ENCODE measurements around the gene SLC7A11. TPM values are rescaled to one million over a fixed set of nuclear protein-coding genes. Genes with fewer than 3 reads are reported as not detected.
"Not testable (repeated sequence)": the region's sequence is repeated elsewhere in the genome, so short reads cannot be mapped to it uniquely, and the experiment has no call there.

The SLC7A11 gene
- total and polyA plus RNA-seq, 4 donors = 22.9 to 385 (median 121) TPM

- Histone ChIP-seq H3K36me3 (ENCODE audit: control insufficient read depth, insufficient read depth, low read length) (no peaks in the 10 kb centered on the region), H3K4me1 (ENCODE audit: control insufficient read depth, insufficient read depth, low read length) (no peaks in the 10 kb centered on the region), H3K9me3 (ENCODE audit: control insufficient read depth, insufficient read depth, low read length) (no peaks in the 10 kb centered on the region), H3K27ac (ENCODE audit: low read depth, low read length) (peak overlapping the region; percentile 80), H3K4me3 (ENCODE audit: low read depth, low read length) (peak overlapping the region; percentile 17), H3K27me3 (ENCODE audit: control insufficient read depth, insufficient read depth, low read length) (no peaks in the 10 kb centered on the region)
- peak in 2 of 6 donors; percentile 51 to 74 for DNase-seq (ENCODE audit: low read depth in 4 of 6, low spot score in 6 of 6)
- 24% methylated on average over 2 of the region's 4 CpGs for WGBS (ENCODE audit: insufficient coverage)
Observed at GRCh38 chr4:138222046-138222445, 20.1 kb downstream of the SLC7A11 start.

- Histone ChIP-seq H3K27me3 (ENCODE audit: control insufficient read depth, insufficient read depth, low read length) (no peaks in the 10 kb centered on the region), H3K4me1 (ENCODE audit: control insufficient read depth, insufficient read depth, low read length) (no peaks in the 10 kb centered on the region), H3K9me3 (ENCODE audit: control insufficient read depth, insufficient read depth, low read length) (no peaks in the 10 kb centered on the region), H3K27ac (ENCODE audit: low read depth, low read length) (no peak overlapping the region), H3K36me3 (ENCODE audit: control insufficient read depth, insufficient read depth, low read length) (no peaks in the 10 kb centered on the region), H3K4me3 (ENCODE audit: low read depth, low read length) (no peak overlapping the region)
- no peak for DNase-seq (ENCODE audit: low read depth in 4 of 6, low spot score in 6 of 6)
- no CpG with 5 or more reads among the region's 5 CpGs for WGBS (ENCODE audit: insufficient coverage)
Observed at GRCh38 chr4:138218976-138219375, 23.2 kb downstream of the SLC7A11 start.

- H3K27me3 ChIP-seq (ENCODE audit: control insufficient read depth, insufficient read depth, low read length) = no peaks in the 10 kb centered on the region
- no peaks in the 10 kb centered on the region for H3K36me3 ChIP-seq (ENCODE audit: control insufficient read depth, insufficient read depth, low read length)
- H3K4me1 ChIP-seq (ENCODE audit: control insufficient read depth, insufficient read depth, low read length) = no peaks in the 10 kb centered on the region
- H3K4me3 ChIP-seq (ENCODE audit: low read depth, low read length) = no peak overlapping the region
- DNase-seq (ENCODE audit: low read depth in 4 of 6, low spot score in 6 of 6) = peak in 4 of 6 donors; percentile 31 to 83 (median 44)
- no peaks in the 10 kb centered on the region for H3K9me3 ChIP-seq (ENCODE audit: control insufficient read depth, insufficient read depth, low read length)
- H3K27ac ChIP-seq (ENCODE audit: low read depth, low read length) = peak overlapping the region; percentile 49
- WGBS (ENCODE audit: insufficient coverage) = 23% methylated on average over 4 of the region's 5 CpGs
Observed at GRCh38 chr4:138217567-138217966, 24.6 kb downstream of the SLC7A11 start.

- no peaks in the 10 kb centered on the region for H3K4me1 ChIP-seq (ENCODE audit: control insufficient read depth, insufficient read depth, low read length)
- DNase-seq (ENCODE audit: low read depth in 4 of 6, low spot score in 6 of 6) = no peak
- H3K36me3 ChIP-seq (ENCODE audit: control insufficient read depth, insufficient read depth, low read length) = no peaks in the 10 kb centered on the region
- no CpG with 5 or more reads among the region's 4 CpGs for WGBS (ENCODE audit: insufficient coverage)
- peak overlapping the region; percentile 44 for H3K27ac ChIP-seq (ENCODE audit: low read depth, low read length)
- H3K9me3 ChIP-seq (ENCODE audit: control insufficient read depth, insufficient read depth, low read length) = no peaks in the 10 kb centered on the region
- no peaks in the 10 kb centered on the region for H3K27me3 ChIP-seq (ENCODE audit: control insufficient read depth, insufficient read depth, low read length)
- no peak overlapping the region for H3K4me3 ChIP-seq (ENCODE audit: low read depth, low read length)
Observed at GRCh38 chr4:138216272-138216867, 25.8 kb downstream of the SLC7A11 start.

GRCh38 chr4:138210576-138210975, 31.6 kb downstream of the SLC7A11 start:
- not testable (repeated sequence) for H3K4me3 ChIP-seq (ENCODE audit: low read depth, low read length); H3K9me3 ChIP-seq (ENCODE audit: control insufficient read depth, insufficient read depth, low read length); H3K4me1 ChIP-seq (ENCODE audit: control insufficient read depth, insufficient read depth, low read length); DNase-seq (ENCODE audit: low read depth in 4 of 6, low spot score in 6 of 6); H3K36me3 ChIP-seq (ENCODE audit: control insufficient read depth, insufficient read depth, low read length); H3K27me3 ChIP-seq (ENCODE audit: control insufficient read depth, insufficient read depth, low read length); H3K27ac ChIP-seq (ENCODE audit: low read depth, low read length)
- no CpG with 5 or more reads among the region's 2 CpGs for WGBS (ENCODE audit: insufficient coverage)

- H3K9me3 ChIP-seq (ENCODE audit: control insufficient read depth, insufficient read depth, low read length) = no peaks in the 10 kb centered on the region
- H3K27me3 ChIP-seq (ENCODE audit: control insufficient read depth, insufficient read depth, low read length) = no peaks in the 10 kb centered on the region
- H3K4me3 ChIP-seq (ENCODE audit: low read depth, low read length) = no peak overlapping the region
- H3K36me3 ChIP-seq (ENCODE audit: control insufficient read depth, insufficient read depth, low read length) = no peaks in the 10 kb centered on the region
- no CpG with 5 or more reads among the region's 1 CpG for WGBS (ENCODE audit: insufficient coverage)
- DNase-seq (ENCODE audit: low read depth in 4 of 6, low spot score in 6 of 6) = no peak
- H3K4me1 ChIP-seq (ENCODE audit: control insufficient read depth, insufficient read depth, low read length) = no peaks in the 10 kb centered on the region
- no peak overlapping the region for H3K27ac ChIP-seq (ENCODE audit: low read depth, low read length)
Observed at GRCh38 chr4:138209094-138209493, 33.1 kb downstream of the SLC7A11 start.

GRCh38 chr4:138205531-138206233, 36.5 kb downstream of the SLC7A11 start:
- Histone ChIP-seq H3K27ac (ENCODE audit: low read depth, low read length) (no peak overlapping the region), H3K36me3 (ENCODE audit: control insufficient read depth, insufficient read depth, low read length) (no peaks in the 10 kb centered on the region), H3K4me3 (ENCODE audit: low read depth, low read length) (no peak overlapping the region), H3K9me3 (ENCODE audit: control insufficient read depth, insufficient read depth, low read length) (no peaks in the 10 kb centered on the region), H3K4me1 (ENCODE audit: control insufficient read depth, insufficient read depth, low read length) (no peaks in the 10 kb centered on the region), H3K27me3 (ENCODE audit: control insufficient read depth, insufficient read depth, low read length) (no peaks in the 10 kb centered on the region)
- whole genome bisulfite sequencing (ENCODE audit: insufficient coverage) = no CpG with 5 or more reads among the region's 1 CpG
- no peak for DNase-seq (ENCODE audit: low read depth in 4 of 6, low spot score in 6 of 6)

GRCh38 chr4:138204507-138204906, 37.6 kb downstream of the SLC7A11 start:
- DNase-seq (ENCODE audit: low read depth in 4 of 6, low spot score in 6 of 6) = no peak

GRCh38 chr4:138202686-138203085, 39.5 kb downstream of the SLC7A11 start:
- Histone ChIP-seq H3K27ac (ENCODE audit: low read depth, low read length) (no peak overlapping the region), H3K4me1 (ENCODE audit: control insufficient read depth, insufficient read depth, low read length) (no peaks in the 10 kb centered on the region), H3K9me3 (ENCODE audit: control insufficient read depth, insufficient read depth, low read length) (no peaks in the 10 kb centered on the region), H3K27me3 (ENCODE audit: control insufficient read depth, insufficient read depth, low read length) (no peaks in the 10 kb centered on the region), H3K4me3 (ENCODE audit: low read depth, low read length) (no peak overlapping the region), H3K36me3 (ENCODE audit: control insufficient read depth, insufficient read depth, low read length) (no peaks in the 10 kb centered on the region)
- no CpG with 5 or more reads among the region's 2 CpGs for WGBS (ENCODE audit: insufficient coverage)
- no peak for DNase-seq (ENCODE audit: low read depth in 4 of 6, low spot score in 6 of 6)

More at GRCh38 chr4:138204507-138204906, 37.6 kb downstream of the SLC7A11 start:
- no peak overlapping the region for H3K4me3 ChIP-seq (ENCODE audit: low read depth, low read length)
- no peaks in the 10 kb centered on the region for H3K9me3 ChIP-seq (ENCODE audit: control insufficient read depth, insufficient read depth, low read length)
- H3K27ac ChIP-seq (ENCODE audit: low read depth, low read length) = no peak overlapping the region
- H3K36me3 ChIP-seq (ENCODE audit: control insufficient read depth, insufficient read depth, low read length) = no peaks in the 10 kb centered on the region
- H3K27me3 ChIP-seq (ENCODE audit: control insufficient read depth, insufficient read depth, low read length) = no peaks in the 10 kb centered on the region
- WGBS (ENCODE audit: insufficient coverage) = no CpG with 5 or more reads among the region's 5 CpGs
- H3K4me1 ChIP-seq (ENCODE audit: control insufficient read depth, insufficient read depth, low read length) = no peaks in the 10 kb centered on the region

GRCh38 chr4:138200236-138200590, 41.9 kb downstream of the SLC7A11 start:
- H3K4me3 ChIP-seq (ENCODE audit: low read depth, low read length) = no peak overlapping the region
- WGBS (ENCODE audit: insufficient coverage) = 40% methylated on average over 1 of the region's 1 CpG
- H3K9me3 ChIP-seq (ENCODE audit: control insufficient read depth, insufficient read depth, low read length) = no peaks in the 10 kb centered on the region
- H3K36me3 ChIP-seq (ENCODE audit: control insufficient read depth, insufficient read depth, low read length) = no peaks in the 10 kb centered on the region
- H3K27me3 ChIP-seq (ENCODE audit: control insufficient read depth, insufficient read depth, low read length) = no peaks in the 10 kb centered on the region
- no peak for DNase-seq (ENCODE audit: low read depth in 4 of 6, low spot score in 6 of 6)
- H3K27ac ChIP-seq (ENCODE audit: low read depth, low read length) = no peak overlapping the region
- H3K4me1 ChIP-seq (ENCODE audit: control insufficient read depth, insufficient read depth, low read length) = no peaks in the 10 kb centered on the region

Data from spinal cord (tissue), 10 donors.